Ovary (tissue), 9 donors: ENCODE measurements around the gene SSBP2. TPM values are rescaled to one million over a fixed set of nuclear protein-coding genes. Genes with fewer than 3 reads are reported as not detected.
"Not testable (repeated sequence)": the region's sequence is repeated elsewhere in the genome, so short reads cannot be mapped to it uniquely, and the experiment has no call there.

ENCODE experiments used
- DNase-seq, 5 donors: peaks; one replicate each; pipeline ENCODE4 v3.0.0-alpha.2; 2019 to 2020
- H3K27ac ChIP-seq, 2 donors: fragments of 200-600 bp; one replicate each; pipeline versions ENCODE4 v1.5.1 to v1.8.0; 2019 to 2022
- H3K27me3 ChIP-seq: fragments of 200-600 bp; one replicate; pipeline ENCODE4 v1.8.0; 2022
- H3K36me3 ChIP-seq: fragments of 200-600 bp; sonication (generic); one replicate; pipeline ENCODE4 v1.5.1; 2019
- H3K4me1 ChIP-seq: one replicate; pipeline ENCODE4 v1.8.1; 2013; ENCODE audit warnings: mild to moderate bottlenecking, moderate library complexity; ENCODE audit not compliant: insufficient read depth
- H3K4me3 ChIP-seq: fragments of 200-600 bp; sonication (generic); one replicate; pipeline ENCODE4 v1.5.1; 2017
- H3K9me3 ChIP-seq, 2 donors: fragments of 200-600 bp in 1 of 2; sonication (generic) in 1 of 2; one replicate each; pipeline versions ENCODE4 v1.5.1 to v1.8.1; 2013 to 2019; ENCODE audit warnings: mild to moderate bottlenecking in 1 of 2, moderate library complexity in 1 of 2
- CTCF ChIP-seq, 3 donors: fragments of 450-650 bp in 2 of 3; fragments of 200-600 bp in 1 of 3; IDR thresholded peaks; one replicate each; pipeline versions ENCODE4 v1.5.1 to v1.8.0; 2016 to 2022; ENCODE audit warnings: antibody characterized with exemption in 3 of 3, mild to moderate bottlenecking in 1 of 3
- EP300 ChIP-seq: sonication (generic); formaldehyde crosslinking; IDR thresholded peaks from one replicate; pipeline ENCODE4 v1.6.1; 2017; ENCODE audit warnings: antibody characterized with exemption
- POLR2A ChIP-seq: fragments of 450-650 bp; IDR thresholded peaks from one replicate; pipeline ENCODE4 v1.6.1; 2017; ENCODE audit warnings: antibody characterized with exemption, mild to moderate bottlenecking, moderate library complexity
- WGBS, 3 donors: extraction: QIAGEN DNeasy Blood & Tissue Kit in 1 of 3; methylation state at CpG; one replicate each; pipeline versions ENCODE4 v1.1.5 to v1.1.7; 2013 to 2017; 5-methylcytosine and 5-hydroxymethylcytosine counted together
- intact Hi-C, 4 donors: fragments of 100-400 bp; cut with DNase I; formaldehyde crosslinking; loops; one replicate each; pipeline versions ENCODE4 v1.11.0 to v1.15.1; 2022 to 2023
- polyA plus RNA-seq, 2 donors: library from polyadenylated mRNA; stranded (reverse); fragments of 200-250 nt in 1 of 2; fragments of 350-450 nt in 1 of 2; fragmentation: Illumina TruSeq in 1 of 2; extraction: RNeasy Lipid Tissue Mini Kit (QIAGEN cat#74804) in 1 of 2; gene quantifications; one replicate each; pipeline ENCODE4 v1.2.3, GENCODE V29; 2013 to 2014
- total RNA-seq, 7 donors: library from RNA; depleted of rRNA in 2 of 7; stranded (reverse); fragments of >200 nt in 2 of 7; fragmentation: NEBNext Ultra II Directional in 3 of 7; extraction: Animal tissue kit (Norgen Biotek cat#: 25700) in 3 of 7; gene quantifications; one replicate each; pipeline versions ENCODE4 v1.1.0 to v1.2.4, GENCODE V29; 2016 to 2023
- donor health status: DM: no; HTN: no; CAD: no; lungs with moderate emphysema.
- donor health status: DM: no; HTN: no; CAD: no.
- donor health status: Bipolar disorder and iron deficiency.
- donor health status: DM: yes; HTN: yes; CAD: no.
- donor health status: DM: no; HTN: no; CAD: no.
- donor health status: DM: yes; HTN: yes; CAD: no.

Gene SSBP2
- total and polyA plus RNA-seq, 9 donors, result 40.5 to 126 (median 78.2) TPM

DNA sequence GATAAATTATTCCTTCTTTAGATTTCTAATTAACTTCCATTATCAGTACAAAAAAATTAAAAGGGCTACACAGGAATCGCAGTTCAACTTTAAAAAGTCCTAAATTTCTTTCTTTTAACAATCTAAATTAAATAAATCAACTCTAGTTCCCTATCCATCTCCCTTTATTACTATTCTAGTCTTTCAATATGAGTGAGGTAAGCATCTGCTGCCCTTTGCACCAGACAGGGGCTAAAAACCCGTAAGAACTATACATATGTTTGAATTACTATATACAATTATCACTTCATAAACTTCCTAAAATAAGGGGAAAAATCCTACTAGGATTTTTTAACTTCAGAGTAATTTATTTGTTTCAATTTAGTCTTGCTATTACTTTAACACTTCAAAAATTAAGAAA, 145.6 kb downstream of the SSBP2 start:
- WGBS, 3 donors, result 96 to 99% (median 98%) methylated on average over 2 of the region's 2 CpGs
- peaks cover 0 to 8% of the 10 kb centered on the region in 2 donors for H3K9me3 ChIP-seq
- no peak overlapping the region for H3K27ac ChIP-seq
- H3K36me3 ChIP-seq, result no peaks in the 10 kb centered on the region
- H3K4me1 ChIP-seq, result no peaks in the 10 kb centered on the region
- no peaks in the 10 kb centered on the region for H3K27me3 ChIP-seq
- H3K4me3 ChIP-seq, result no peak overlapping the region
- no peak for TF ChIP-seq POLR2A
- no peak for TF ChIP-seq EP300
- no peak for TF ChIP-seq CTCF (IDR thresholded peaks at IDR 0.05)
- DNase-seq, result no peak
- intact Hi-C loops, result no loop called here

DNA sequence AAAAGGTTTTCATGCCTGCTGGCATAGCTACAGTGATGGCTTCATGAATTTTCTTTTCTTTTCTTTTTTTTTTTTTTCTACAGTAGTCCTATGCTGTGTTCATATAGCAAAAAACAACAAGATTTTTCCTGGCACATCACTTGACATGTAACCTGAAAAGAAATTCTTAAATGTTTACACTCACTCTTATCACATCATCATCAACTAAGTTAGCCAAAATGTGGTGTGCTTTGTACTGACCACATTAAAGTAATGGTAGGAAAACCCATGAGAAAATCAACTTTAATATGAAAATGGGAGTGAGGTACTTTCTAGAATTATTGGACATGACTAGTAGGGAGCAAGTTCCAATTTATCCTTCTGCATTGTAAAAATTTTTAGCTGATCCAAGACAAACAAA, 146.7 kb downstream of the SSBP2 start:
- no peak for TF ChIP-seq CTCF (IDR thresholded peaks at IDR 0.05)
- no peak for TF ChIP-seq EP300
- TF ChIP-seq POLR2A, result no peak
- no peaks in the 10 kb centered on the region for H3K4me1 ChIP-seq
- no peaks in the 10 kb centered on the region for H3K9me3 ChIP-seq
- H3K27ac ChIP-seq, result no peak overlapping the region
- no peak for DNase-seq
- H3K36me3 ChIP-seq, result no peaks in the 10 kb centered on the region
- no peak overlapping the region for H3K4me3 ChIP-seq
- intact Hi-C loops, result no loop called here
- no peaks in the 10 kb centered on the region for H3K27me3 ChIP-seq

- TF ChIP-seq EP300, result no peak
- WGBS, 3 donors, result 95 to 98% (median 97%) methylated on average over 1 of the region's 1 CpG
- H3K27me3 ChIP-seq, result no peaks in the 10 kb centered on the region
- no peak overlapping the region for H3K27ac ChIP-seq
- no peaks in the 10 kb centered on the region for H3K9me3 ChIP-seq
- no peaks in the 10 kb centered on the region for H3K4me1 ChIP-seq
- intact Hi-C loops, result no loop called here
- no peak for DNase-seq
- no peaks in the 10 kb centered on the region for H3K36me3 ChIP-seq
- no peak overlapping the region for H3K4me3 ChIP-seq
Measured at GRCh38 chr5:81601919-81602318, 149.0 kb downstream of the SSBP2 start.

DNA sequence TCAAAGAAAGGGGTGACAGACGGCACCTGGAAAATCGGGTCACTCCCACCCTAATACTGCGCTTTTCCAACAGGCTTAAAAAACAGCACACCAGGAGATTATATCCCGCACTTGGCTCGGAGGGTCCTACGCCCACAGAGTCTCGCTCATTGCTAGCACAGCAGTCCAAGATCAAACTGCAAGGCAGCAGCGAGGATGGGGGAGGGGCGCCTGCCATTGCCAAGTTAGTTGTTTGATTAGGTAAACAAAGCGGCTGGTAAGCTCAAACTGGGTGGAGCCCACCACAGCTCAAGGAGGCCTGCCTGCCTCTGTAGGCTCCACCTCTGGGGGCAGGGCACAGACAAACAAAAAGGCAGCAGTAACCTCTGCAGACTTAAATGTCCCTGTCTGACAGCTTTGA, 158.8 kb downstream of the SSBP2 start:
- 94 to 97% (median 96%) methylated on average over 9 to 10 of the region's 10 CpGs for WGBS, 3 donors
- intact Hi-C loops, H3K9me3 ChIP-seq: not testable (repeated sequence)

GRCh38 chr5:81590498-81591384, 160.2 kb downstream of the SSBP2 start:
- intact Hi-C loops, result no loop called here
- 86 to 89% (median 87%) methylated on average over 6 of the region's 6 CpGs for WGBS, 3 donors

More for the DNA sequence above, 158.8 kb downstream of the SSBP2 start:
- not testable (repeated sequence) for H3K27me3 ChIP-seq, H3K27ac ChIP-seq, H3K36me3 ChIP-seq, DNase-seq, H3K4me3 ChIP-seq, H3K4me1 ChIP-seq

More at GRCh38 chr5:81590498-81591384, 160.2 kb downstream of the SSBP2 start:
- Histone ChIP-seq H3K9me3 (peaks cover 0 to 4% of the 10 kb centered on the region in 2 donors), H3K36me3 (no peaks in the 10 kb centered on the region), H3K4me3 (no peak overlapping the region), H3K27me3 (no peaks in the 10 kb centered on the region), H3K4me1 (peaks cover 2% of the 10 kb centered on the region), H3K27ac (no peak overlapping the region)
- TF ChIP-seq CTCF (IDR thresholded peaks at IDR 0.05) (no peak), POLR2A (no peak), EP300 (no peak)
- DNase-seq, result no peak
